KMS-11 (cell line): ENCODE measurements around the gene FCN1.

Experiments
- H2AFZ ChIP-seq: fragments of 200-600 bp; sonication (generic); 2 replicates; pipeline ENCODE4 v1.6.1; 2016; ENCODE audit warnings: antibody characterized with exemption, mixed run types, low read depth
- H3K27ac ChIP-seq: fragments of 200-600 bp; sonication (generic); 2 replicates; pipeline ENCODE4 v1.6.1; 2016; ENCODE audit warnings: mild to moderate bottlenecking, mixed run types
- H3K27me3 ChIP-seq: fragments of 200-600 bp; sonication (generic); 2 replicates; pipeline ENCODE4 v1.6.1; 2017; ENCODE audit warnings: mild to moderate bottlenecking, low read depth, mixed run types, moderate library complexity; ENCODE audit not compliant: insufficient read depth
- H3K36me3 ChIP-seq: fragments of 200-600 bp; sonication (generic); 2 replicates; pipeline ENCODE4 v1.6.1; 2017; ENCODE audit warnings: mild to moderate bottlenecking, mixed run types; ENCODE audit not compliant: insufficient read depth
- H3K4me1 ChIP-seq: fragments of 200-600 bp; sonication (generic); 2 replicates; pipeline ENCODE4 v1.6.1; 2016; ENCODE audit warnings: mild to moderate bottlenecking, low read depth, mixed run types; ENCODE audit not compliant: poor library complexity, severe bottlenecking
- H3K4me2 ChIP-seq: fragments of 200-600 bp; sonication (generic); 2 replicates; pipeline ENCODE4 v1.7.0; 2016; ENCODE audit warnings: mild to moderate bottlenecking, mixed run types
- H3K4me3 ChIP-seq: fragments of 200-600 bp; sonication (generic); IDR thresholded peaks from 2 replicates; pipeline ENCODE4 v1.6.1; 2017; ENCODE audit warnings: low read depth, low read length, mixed read lengths; ENCODE audit not compliant: insufficient read depth
- H3K79me2 ChIP-seq: fragments of 200-600 bp; sonication (generic); 2 replicates; pipeline ENCODE4 v1.6.1; 2016; ENCODE audit warnings: low read depth, mixed run types; ENCODE audit not compliant: insufficient read depth
- H3K9ac ChIP-seq: fragments of 200-600 bp; sonication (generic); 2 replicates; pipeline ENCODE4 v1.6.1; 2016; ENCODE audit warnings: mild to moderate bottlenecking, mixed run types
- H4K20me1 ChIP-seq: fragments of 200-600 bp; sonication (generic); 2 replicates; pipeline ENCODE4 v1.6.1; 2016; ENCODE audit warnings: mild to moderate bottlenecking, mixed run types; ENCODE audit not compliant: insufficient read depth
- CTCF ChIP-seq: fragments of 200-600 bp; sonication (generic); conservative IDR thresholded peaks from 2 replicates; pipeline ENCODE4 v1.6.1; 2017; ENCODE audit warnings: low read depth, mild to moderate bottlenecking, antibody characterized with exemption, low read length, moderate library complexity, mixed read lengths

FCN1 gene

GRCh38 chr9:134892221-134892620, 25.5 kb downstream of the FCN1 start:
- Histone ChIP-seq H3K27me3 (peaks cover 29% of the 10 kb centered on the region; the same call in 1 of the 2 replicates), H3K9ac (no peak overlapping the region), H3K27ac (no peak overlapping the region), H2AFZ (no peak overlapping the region), H3K4me1 (no peaks in the 10 kb centered on the region), H3K79me2 (no peaks in the 10 kb centered on the region), H3K36me3 (no peaks in the 10 kb centered on the region), H4K20me1 (no peaks in the 10 kb centered on the region), H3K4me2 (no peak overlapping the region), H3K4me3 (no peak overlapping the region)
- TF ChIP-seq CTCF: no peak

GRCh38 chr9:134891713-134892112, 26.0 kb downstream of the FCN1 start:
- Histone ChIP-seq H4K20me1 (no peaks in the 10 kb centered on the region), H3K4me2 (no peak overlapping the region), H2AFZ (no peak overlapping the region), H3K9ac (no peak overlapping the region), H3K27ac (no peak overlapping the region), H3K79me2 (no peaks in the 10 kb centered on the region), H3K36me3 (no peaks in the 10 kb centered on the region), H3K27me3 (peaks cover 24% of the 10 kb centered on the region; the same call in 1 of the 2 replicates), H3K4me1 (no peaks in the 10 kb centered on the region), H3K4me3 (no peak overlapping the region)
- no peak for TF ChIP-seq CTCF

GRCh38 chr9:134891053-134891452, 26.7 kb downstream of the FCN1 start:
- H3K9ac ChIP-seq: no peak overlapping the region
- H3K27ac ChIP-seq: no peak overlapping the region
- H3K27me3 ChIP-seq: peaks cover 19% of the 10 kb centered on the region; the same call in 1 of the 2 replicates

GRCh38 chr9:134890155-134890495, 27.6 kb downstream of the FCN1 start:
- H3K4me2 ChIP-seq: no peak overlapping the region
- H3K27ac ChIP-seq: no peak overlapping the region
- no peaks in the 10 kb centered on the region for H3K36me3 ChIP-seq
- H2AFZ ChIP-seq: no peak overlapping the region
- no peaks in the 10 kb centered on the region for H3K4me1 ChIP-seq
- peaks cover 19% of the 10 kb centered on the region; the same call in 1 of the 2 replicates for H3K27me3 ChIP-seq
- H3K79me2 ChIP-seq: no peaks in the 10 kb centered on the region
- no peak for TF ChIP-seq CTCF
- H3K4me3 ChIP-seq: no peak overlapping the region
- no peak overlapping the region for H3K9ac ChIP-seq
- no peaks in the 10 kb centered on the region for H4K20me1 ChIP-seq

More at GRCh38 chr9:134891053-134891452, 26.7 kb downstream of the FCN1 start:
- Histone ChIP-seq H3K4me2 (no peak overlapping the region), H2AFZ (no peak overlapping the region), H3K4me1 (no peaks in the 10 kb centered on the region), H4K20me1 (no peaks in the 10 kb centered on the region), H3K4me3 (no peak overlapping the region), H3K79me2 (no peaks in the 10 kb centered on the region), H3K36me3 (no peaks in the 10 kb centered on the region)
- TF ChIP-seq CTCF: no peak
